Measurements from ENCODE around the gene HMGN1. TPM values are rescaled to one million over a fixed set of nuclear protein-coding genes. Genes with fewer than 3 reads are reported as not detected.

Gene HMGN1
- total RNA-seq, 1 experiment from 2014 or later, result 469 TPM

DNA sequence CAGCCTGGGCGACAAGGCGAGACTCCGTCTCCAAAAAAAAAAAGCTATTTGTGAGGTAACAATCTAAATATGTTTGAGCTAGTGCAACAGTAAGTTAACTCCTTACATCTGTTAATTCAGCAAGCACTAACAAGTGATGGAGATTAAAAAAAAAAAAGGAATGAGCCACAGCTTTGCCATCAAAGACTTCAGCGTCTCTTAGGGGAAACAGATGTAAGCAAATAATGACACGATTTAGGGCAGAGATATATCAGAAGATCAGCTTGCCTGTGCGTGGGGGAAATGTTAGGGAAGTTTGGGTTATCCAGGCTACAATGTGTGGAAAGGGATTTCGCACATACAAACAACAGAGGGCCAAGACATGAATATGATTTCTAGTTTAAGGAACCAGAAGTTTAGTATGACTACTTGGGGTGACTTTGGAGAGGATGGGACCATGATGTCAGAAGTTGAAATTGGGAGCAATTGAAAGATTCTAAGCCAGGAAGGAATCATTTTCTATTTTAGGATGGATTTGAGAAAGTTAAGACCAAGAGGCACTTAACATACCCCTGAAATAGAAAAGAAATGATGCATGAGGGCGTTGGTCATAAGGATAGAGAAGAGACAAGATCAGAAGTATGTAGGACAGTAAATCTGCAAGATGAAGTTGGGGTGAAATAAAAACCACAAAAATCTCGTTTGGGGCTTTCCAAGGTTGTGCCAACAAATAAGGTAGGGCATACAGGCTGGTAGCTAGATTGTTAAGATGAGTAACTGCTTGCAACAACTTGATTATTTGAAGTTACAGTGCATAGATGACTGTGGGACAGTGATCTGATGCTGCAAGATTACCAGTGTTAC lies 33.1 kb downstream of the HMGN1 start:
- Mint-ChIP-seq H3K4me1 (peaks cover 13% of the 10 kb centered on the region), H3K27me3 (ENCODE audit: low read depth) (no peaks in the 10 kb centered on the region), H3K36me3 (peaks cover 13% of the 10 kb centered on the region), H3K9me3 (no peaks in the 10 kb centered on the region), H3K27ac (no peak overlapping the region), H3K4me3 (peak overlapping the region; percentile 22; the same call in 1 of the 2 replicates)
- DNase-seq (ENCODE audit: low spot score) (no peak), ATAC-seq (no peak)
- ChIA-PET CTCF (no interaction called here), POLR2A (interaction anchor here (1.1 kb wide), 1 partner anchor 72 kb away, joined by 4 read pairs; no protein-coding TSS in a partner anchor)
- TF ChIP-seq, protein P1, sequence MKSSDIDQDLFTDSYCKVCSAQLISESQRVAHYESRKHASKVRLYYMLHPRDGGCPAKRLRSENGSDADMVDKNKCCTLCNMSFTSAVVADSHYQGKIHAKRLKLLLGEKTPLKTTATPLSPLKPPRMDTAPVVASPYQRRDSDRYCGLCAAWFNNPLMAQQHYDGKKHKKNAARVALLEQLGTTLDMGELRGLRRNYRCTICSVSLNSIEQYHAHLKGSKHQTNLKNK (CRISPR knock-in tag; IDR thresholded peaks at IDR 0.05), result no peak
- TF ChIP-seq JUN (CRISPR knock-in tag; IDR thresholded peaks at IDR 0.05) (no peak), E2F4 (CRISPR knock-in tag; IDR thresholded peaks at IDR 0.05; ENCODE audit: borderline replicate concordance, low read depth) (no peak), RELA (CRISPR knock-in tag; IDR thresholded peaks at IDR 0.05; ENCODE audit: borderline replicate concordance) (no peak), AFF4 (CRISPR knock-in tag; IDR thresholded peaks at IDR 0.05; ENCODE audit: borderline replicate concordance) (no peak), ZNF396 (CRISPR knock-in tag; IDR thresholded peaks at IDR 0.05; ENCODE audit: borderline replicate concordance) (no peak), SMAD3 (CRISPR knock-in tag; IDR thresholded peaks at IDR 0.05; ENCODE audit: borderline replicate concordance) (no peak)

DNA sequence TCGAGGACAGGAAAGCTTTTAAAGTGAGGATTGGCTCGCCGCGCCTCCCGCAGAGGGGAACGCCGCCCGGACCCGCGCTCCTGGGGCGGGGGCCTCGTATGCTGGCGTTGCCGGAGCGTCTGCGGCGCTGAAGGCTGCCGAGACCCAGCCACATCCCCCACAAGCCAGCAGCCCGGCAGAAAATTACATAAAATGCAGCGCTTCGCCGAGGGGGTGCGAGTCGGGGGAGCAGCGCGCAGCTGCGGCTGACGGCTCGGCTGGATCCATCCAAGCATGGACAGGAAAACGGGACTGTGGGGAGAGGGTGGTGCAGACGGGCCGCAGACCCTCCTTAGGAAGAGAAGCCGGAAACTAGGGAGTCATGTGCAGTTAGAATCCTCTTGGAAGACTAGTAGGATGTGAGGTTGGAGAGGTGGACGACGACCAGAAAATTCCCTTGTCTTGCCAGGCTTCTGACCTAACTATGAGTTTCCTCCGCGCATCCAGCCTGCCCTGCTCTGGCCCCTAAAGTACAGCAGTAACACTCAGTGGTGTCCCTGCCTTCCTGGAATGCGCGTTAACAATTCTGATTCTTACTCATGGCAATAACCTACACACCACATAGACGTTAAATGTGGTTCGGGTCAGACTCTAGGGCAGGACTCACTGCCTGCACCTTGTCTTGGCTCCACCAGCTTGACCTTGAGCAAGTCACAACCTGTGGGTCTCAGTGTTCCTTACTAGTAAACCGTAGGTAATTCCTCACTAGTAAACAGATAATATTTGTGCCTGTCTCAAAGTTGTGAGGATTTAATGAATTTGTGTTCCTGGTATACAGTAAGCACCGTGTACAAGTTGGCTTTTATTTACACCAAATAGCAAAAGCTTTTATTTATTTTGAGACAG lies 34.5 kb downstream of the HMGN1 start:
- DNase-seq (ENCODE audit: low spot score) (peak; percentile 66), ATAC-seq (peak; percentile 20)
- Mint-ChIP-seq H3K27me3 (ENCODE audit: low read depth) (no peaks in the 10 kb centered on the region), H3K9me3 (no peaks in the 10 kb centered on the region), H3K36me3 (peaks cover 25% of the 10 kb centered on the region), H3K4me1 (peaks cover 13% of the 10 kb centered on the region), H3K4me3 (peak overlapping the region; percentile 91), H3K27ac (peak overlapping the region; percentile 98)
- TF ChIP-seq PRRX2 (CRISPR knock-in tag; IDR thresholded peaks at IDR 0.05) (0 out of 2 replicates have a peak, but pooled peaks have one; percentile 33), NR1H2 (CRISPR knock-in tag; IDR thresholded peaks at IDR 0.05) (0 out of 2 replicates have a peak, but pooled peaks have one; percentile 28), ZNF219 (CRISPR knock-in tag; IDR thresholded peaks at IDR 0.05; ENCODE audit: borderline replicate concordance) (no peak)
- POLR2A ChIA-PET, result interaction anchor here (1.0 to 2.1 kb wide), 5 partner anchors 34 to 130 kb away, joined by 4 to 10 read pairs (median 6); partner anchors contain the start of genes HMGN1 and PSMG1
- CTCF ChIA-PET, result interaction anchor here (1.0 kb wide), 1 partner anchor 155 kb away, joined by 3 read pairs; no protein-coding TSS in a partner anchor

- ChIA-PET POLR2A (interaction anchor here (0.5 to 2.1 kb wide), 5 partner anchors 28 to 130 kb away, joined by 3 to 10 read pairs (median 6); partner anchors contain the start of genes HMGN1 and PSMG1), CTCF (interaction anchor here (1.0 kb wide), 1 partner anchor 155 kb away, joined by 3 read pairs; no protein-coding TSS in a partner anchor)
- peaks cover 13% of the 10 kb centered on the region for H3K4me1 Mint-ChIP-seq
- no peaks in the 10 kb centered on the region for H3K27me3 Mint-ChIP-seq (ENCODE audit: low read depth)
- ATAC-seq (peak; percentile 18), DNase-seq (ENCODE audit: low spot score) (peak; percentile 75)
- H3K9me3 Mint-ChIP-seq, result no peaks in the 10 kb centered on the region
- H3K27ac Mint-ChIP-seq, result peak within 1 kb of the TSS; percentile 98
- peak within 1 kb of the TSS; percentile 91 for H3K4me3 Mint-ChIP-seq
- peaks cover 32% of the 10 kb centered on the region for H3K36me3 Mint-ChIP-seq
- peak; percentile 41; the same call in 1 of the 2 replicates for TF ChIP-seq ZNF317 (CRISPR knock-in tag; IDR thresholded peaks at IDR 0.05; ENCODE audit: borderline replicate concordance, low read depth)
- TF ChIP-seq ZNF232 (CRISPR knock-in tag; IDR thresholded peaks at IDR 0.05), result peak; percentile 76; the same call in 1 of the 2 replicates
- no peak; the same call in 1 of the 2 replicates for TF ChIP-seq ZNF512 (CRISPR knock-in tag; IDR thresholded peaks at IDR 0.05; ENCODE audit: borderline replicate concordance)
- TF ChIP-seq, protein P2, sequence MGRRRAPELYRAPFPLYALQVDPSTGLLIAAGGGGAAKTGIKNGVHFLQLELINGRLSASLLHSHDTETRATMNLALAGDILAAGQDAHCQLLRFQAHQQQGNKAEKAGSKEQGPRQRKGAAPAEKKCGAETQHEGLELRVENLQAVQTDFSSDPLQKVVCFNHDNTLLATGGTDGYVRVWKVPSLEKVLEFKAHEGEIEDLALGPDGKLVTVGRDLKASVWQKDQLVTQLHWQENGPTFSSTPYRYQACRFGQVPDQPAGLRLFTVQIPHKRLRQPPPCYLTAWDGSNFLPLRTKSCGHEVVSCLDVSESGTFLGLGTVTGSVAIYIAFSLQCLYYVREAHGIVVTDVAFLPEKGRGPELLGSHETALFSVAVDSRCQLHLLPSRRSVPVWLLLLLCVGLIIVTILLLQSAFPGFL (CRISPR knock-in tag; IDR thresholded peaks at IDR 0.05; ENCODE audit: borderline replicate concordance), result peak; percentile 38; the same call in 1 of the 2 replicates
- TF ChIP-seq, protein P3, sequence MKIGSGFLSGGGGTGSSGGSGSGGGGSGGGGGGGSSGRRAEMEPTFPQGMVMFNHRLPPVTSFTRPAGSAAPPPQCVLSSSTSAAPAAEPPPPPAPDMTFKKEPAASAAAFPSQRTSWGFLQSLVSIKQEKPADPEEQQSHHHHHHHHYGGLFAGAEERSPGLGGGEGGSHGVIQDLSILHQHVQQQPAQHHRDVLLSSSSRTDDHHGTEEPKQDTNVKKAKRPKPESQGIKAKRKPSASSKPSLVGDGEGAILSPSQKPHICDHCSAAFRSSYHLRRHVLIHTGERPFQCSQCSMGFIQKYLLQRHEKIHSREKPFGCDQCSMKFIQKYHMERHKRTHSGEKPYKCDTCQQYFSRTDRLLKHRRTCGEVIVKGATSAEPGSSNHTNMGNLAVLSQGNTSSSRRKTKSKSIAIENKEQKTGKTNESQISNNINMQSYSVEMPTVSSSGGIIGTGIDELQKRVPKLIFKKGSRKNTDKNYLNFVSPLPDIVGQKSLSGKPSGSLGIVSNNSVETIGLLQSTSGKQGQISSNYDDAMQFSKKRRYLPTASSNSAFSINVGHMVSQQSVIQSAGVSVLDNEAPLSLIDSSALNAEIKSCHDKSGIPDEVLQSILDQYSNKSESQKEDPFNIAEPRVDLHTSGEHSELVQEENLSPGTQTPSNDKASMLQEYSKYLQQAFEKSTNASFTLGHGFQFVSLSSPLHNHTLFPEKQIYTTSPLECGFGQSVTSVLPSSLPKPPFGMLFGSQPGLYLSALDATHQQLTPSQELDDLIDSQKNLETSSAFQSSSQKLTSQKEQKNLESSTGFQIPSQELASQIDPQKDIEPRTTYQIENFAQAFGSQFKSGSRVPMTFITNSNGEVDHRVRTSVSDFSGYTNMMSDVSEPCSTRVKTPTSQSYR (CRISPR knock-in tag; IDR thresholded peaks at IDR 0.05), result peak; percentile 98
These were observed 35.2 kb downstream of the HMGN1 start, which contains the start of gene BRWD1 for GRCh38 chr21:39313571-39314142. Gene BRWD1 (minus strand): TSS chr21:39313632. CDS start chr21:39313491, 141 bp downstream.
